HAP-1 (cell line): ENCODE results near the gene FGD1.
A peak's percentile ranks its signal among the peaks of the same experiment; 100 is the strongest.
"Not testable (repeated sequence)": the region's sequence is repeated elsewhere in the genome, so short reads cannot be mapped to it uniquely, and the experiment has no call there.

Experiments
- DNase-seq, 2 experiments: peaks; one replicate each; pipeline ENCODE4 v3.0.0-alpha.2; 2016 to 2020; ENCODE audit warnings: low spot score in 2 of 2
- H3K27me3 ChIP-seq: fragments of 250-450 bp; sonication (Bioruptor Pico); 2 replicates; pipeline ENCODE4 v1.5.1; 2020; ENCODE audit warnings: low read depth, mild to moderate bottlenecking, moderate library complexity
- H3K36me3 ChIP-seq: fragments of 250-450 bp; sonication (Bioruptor Pico); replicated peaks from 2 replicates; pipeline ENCODE4 v1.5.1; 2020; ENCODE audit warnings: mild to moderate bottlenecking
- H3K4me1 ChIP-seq: fragments of 250-450 bp; sonication (Bioruptor Pico); 2 replicates; pipeline ENCODE4 v1.5.1; 2020; ENCODE audit warnings: mild to moderate bottlenecking
- H3K4me3 ChIP-seq: fragments of 250-450 bp; sonication (Bioruptor Pico); 2 replicates; pipeline ENCODE4 v1.5.1; 2020; ENCODE audit warnings: mild to moderate bottlenecking, moderate library complexity
- H3K9me3 ChIP-seq: fragments of 250-450 bp; sonication (Bioruptor Pico); 2 replicates; pipeline ENCODE4 v1.5.1; 2020; ENCODE audit warnings: mild to moderate bottlenecking, moderate library complexity
- in situ Hi-C: fragments of 300-500 bp; cut with MboI; formaldehyde crosslinking; loops from 3 replicates; pipeline ENCODE4 v1.14.3; 2020; ENCODE audit warnings: low sequenced_read_pairs, inconsistent platforms, mixed read lengths

Gene FGD1

DNA sequence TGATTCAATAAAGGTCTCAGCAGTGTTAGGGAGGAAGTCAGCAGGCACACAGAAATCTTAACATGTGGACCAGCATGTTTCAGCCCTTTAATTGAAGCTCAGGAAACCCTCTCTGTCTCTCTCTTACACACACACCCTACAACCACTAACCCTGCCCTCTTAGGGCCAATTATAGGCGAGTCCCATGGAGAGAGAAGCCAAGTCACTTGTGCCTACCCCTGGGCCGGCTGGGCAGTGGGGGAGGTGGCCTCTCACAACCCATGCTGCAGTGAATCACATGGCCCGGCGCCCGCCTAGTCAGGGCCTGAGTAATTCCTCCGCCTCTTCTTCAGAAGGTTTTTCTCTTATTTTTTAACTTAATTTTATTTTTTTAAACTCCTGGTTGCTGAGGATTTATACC is 3.7 kb downstream of the FGD1 start:
- Histone ChIP-seq H3K4me3 (no peak overlapping the region), H3K36me3 (no peaks in the 10 kb centered on the region), H3K9me3 (peaks cover 3% of the 10 kb centered on the region; the same call in 1 of the 2 replicates), H3K4me1 (peaks cover 19% of the 10 kb centered on the region), H3K27me3 (no peaks in the 10 kb centered on the region)
- DNase-seq = no peak
- in situ Hi-C loops = loop anchor here (25.0 kb wide), 1 partner anchor 105 kb away; no protein-coding TSS in a partner anchor

DNA sequence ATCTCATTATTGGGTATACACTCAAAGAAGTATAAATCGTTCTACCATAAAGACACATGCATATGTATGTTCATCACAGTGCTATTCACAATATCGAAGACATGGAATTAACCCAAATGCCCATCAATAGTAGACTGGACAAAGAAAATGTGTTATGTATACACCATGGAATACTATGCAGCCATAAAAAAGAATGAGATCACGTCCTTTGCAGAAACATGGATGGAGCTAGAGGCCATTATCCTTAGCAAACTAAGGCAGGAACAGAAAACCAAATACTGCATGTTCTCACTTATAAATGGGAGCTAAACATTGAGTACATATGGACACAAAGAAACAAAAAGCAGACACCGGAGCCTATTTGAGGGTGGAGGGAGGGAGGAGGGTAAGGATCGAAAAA is 6.2 kb downstream of the FGD1 start:
- H3K27me3 ChIP-seq, H3K4me3 ChIP-seq, H3K36me3 ChIP-seq, DNase-seq, H3K9me3 ChIP-seq: not testable (repeated sequence)
- in situ Hi-C loops = loop anchor here (25.0 kb wide), 1 partner anchor 103 kb away; no protein-coding TSS in a partner anchor
- H3K4me1 ChIP-seq = peaks cover 12% of the 10 kb centered on the region

DNA sequence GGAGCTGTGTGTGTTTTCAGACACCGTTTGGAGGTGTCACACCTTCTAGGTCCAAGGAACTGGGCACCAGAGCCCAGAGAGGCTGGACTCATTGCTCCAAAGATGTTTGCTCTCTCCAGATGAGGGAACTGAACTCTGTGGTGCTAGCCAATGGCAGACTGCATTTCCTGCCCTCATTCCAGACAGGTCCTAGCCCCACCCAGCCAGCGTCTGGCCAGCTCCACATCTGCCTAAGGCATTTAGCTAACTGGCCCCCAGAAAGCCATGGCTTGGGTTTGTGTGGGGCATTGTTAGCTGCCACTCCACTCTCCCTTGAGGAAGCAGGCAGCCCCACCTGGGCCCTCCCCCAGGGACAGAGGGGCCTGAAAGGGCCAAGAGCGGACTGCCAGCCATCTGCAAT is 11.4 kb downstream of the FGD1 start:
- no peak overlapping the region for H3K4me3 ChIP-seq
- H3K4me1 ChIP-seq = peaks cover 4% of the 10 kb centered on the region
- H3K9me3 ChIP-seq = no peaks in the 10 kb centered on the region
- no peaks in the 10 kb centered on the region for H3K27me3 ChIP-seq
- 0 out of 2 replicates have a peak, but pooled peaks cover 2% of the 10 kb centered on the region for H3K36me3 ChIP-seq
- in situ Hi-C loops = loop anchor here (25.0 kb wide), 1 partner anchor 97 kb away; no protein-coding TSS in a partner anchor
- DNase-seq = no peak

DNA sequence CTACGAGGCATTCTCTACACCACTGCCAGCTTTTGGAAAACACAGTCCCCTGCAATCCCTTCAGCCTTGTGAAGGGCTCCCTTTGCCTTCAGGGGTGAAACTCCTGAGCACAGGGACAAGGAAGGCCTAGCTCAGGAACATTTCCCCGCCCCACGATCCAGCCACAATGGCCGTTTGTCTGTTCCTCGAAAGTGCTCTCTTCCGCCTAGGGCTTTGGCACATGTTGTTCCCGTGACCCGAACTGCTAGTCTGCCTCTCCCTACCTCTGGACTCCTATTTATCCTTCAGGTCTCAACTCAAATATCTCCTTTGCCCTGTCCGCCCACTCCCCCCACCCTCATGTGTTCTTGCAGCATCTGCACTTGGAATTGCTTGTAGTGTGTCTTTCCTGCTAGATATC is 12.1 kb downstream of the FGD1 start:
- H3K9me3 ChIP-seq = no peaks in the 10 kb centered on the region
- no peaks in the 10 kb centered on the region for H3K27me3 ChIP-seq
- H3K36me3 ChIP-seq = 0 out of 2 replicates have a peak, but pooled peaks cover 2% of the 10 kb centered on the region
- in situ Hi-C loops = loop anchor here (25.0 kb wide), 1 partner anchor 97 kb away; no protein-coding TSS in a partner anchor
- no peak overlapping the region for H3K4me3 ChIP-seq
- DNase-seq = no peak
- H3K4me1 ChIP-seq = peaks cover 4% of the 10 kb centered on the region; the same call in 1 of the 2 replicates

DNA sequence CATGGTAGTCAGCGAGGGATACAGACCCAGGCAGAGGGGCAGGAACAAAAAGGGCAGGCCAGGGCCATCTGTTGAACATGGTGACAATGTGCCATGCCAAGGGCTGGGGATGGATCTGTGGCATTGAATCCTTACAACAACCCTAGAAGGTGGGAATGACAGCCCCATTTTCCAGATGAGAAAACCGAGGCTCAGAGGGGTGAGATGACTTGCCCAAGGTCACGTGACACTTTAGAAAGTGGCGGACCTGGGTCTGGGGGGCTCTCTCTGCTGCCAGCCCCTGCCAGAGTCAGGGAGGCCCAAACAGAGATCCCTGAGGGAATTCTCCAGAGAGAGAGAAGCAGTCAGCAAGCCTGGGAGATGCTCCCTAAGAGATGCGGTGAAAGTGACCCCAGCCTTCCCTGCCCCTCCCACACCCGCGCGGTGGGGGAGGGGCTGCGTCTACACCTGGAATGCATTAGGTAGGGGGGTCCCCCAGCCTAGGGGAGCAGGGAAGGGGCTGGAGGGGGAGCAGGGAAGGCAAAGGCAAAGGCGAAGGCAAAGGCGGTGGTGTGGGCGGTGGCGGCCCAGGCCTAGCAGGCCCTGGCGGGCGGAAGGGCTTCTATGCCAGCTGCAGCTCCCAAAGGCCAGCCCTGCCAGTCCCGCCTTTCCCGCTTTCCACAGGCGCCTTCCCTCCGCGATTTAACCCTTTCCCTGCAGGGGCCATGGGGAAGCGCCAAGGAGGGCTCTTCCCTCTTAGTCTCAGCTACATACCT is 13.0 kb downstream of the FGD1 start:
- no peak for DNase-seq
- Histone ChIP-seq H3K4me3 (no peak overlapping the region), H3K27me3 (no peaks in the 10 kb centered on the region), H3K9me3 (no peaks in the 10 kb centered on the region), H3K4me1 (peaks cover 4% of the 10 kb centered on the region; the same call in 1 of the 2 replicates), H3K36me3 (0 out of 2 replicates have a peak, but pooled peaks cover 2% of the 10 kb centered on the region)
- in situ Hi-C loops = loop anchor here (25.0 kb wide), 1 partner anchor 96 kb away; no protein-coding TSS in a partner anchor

DNA sequence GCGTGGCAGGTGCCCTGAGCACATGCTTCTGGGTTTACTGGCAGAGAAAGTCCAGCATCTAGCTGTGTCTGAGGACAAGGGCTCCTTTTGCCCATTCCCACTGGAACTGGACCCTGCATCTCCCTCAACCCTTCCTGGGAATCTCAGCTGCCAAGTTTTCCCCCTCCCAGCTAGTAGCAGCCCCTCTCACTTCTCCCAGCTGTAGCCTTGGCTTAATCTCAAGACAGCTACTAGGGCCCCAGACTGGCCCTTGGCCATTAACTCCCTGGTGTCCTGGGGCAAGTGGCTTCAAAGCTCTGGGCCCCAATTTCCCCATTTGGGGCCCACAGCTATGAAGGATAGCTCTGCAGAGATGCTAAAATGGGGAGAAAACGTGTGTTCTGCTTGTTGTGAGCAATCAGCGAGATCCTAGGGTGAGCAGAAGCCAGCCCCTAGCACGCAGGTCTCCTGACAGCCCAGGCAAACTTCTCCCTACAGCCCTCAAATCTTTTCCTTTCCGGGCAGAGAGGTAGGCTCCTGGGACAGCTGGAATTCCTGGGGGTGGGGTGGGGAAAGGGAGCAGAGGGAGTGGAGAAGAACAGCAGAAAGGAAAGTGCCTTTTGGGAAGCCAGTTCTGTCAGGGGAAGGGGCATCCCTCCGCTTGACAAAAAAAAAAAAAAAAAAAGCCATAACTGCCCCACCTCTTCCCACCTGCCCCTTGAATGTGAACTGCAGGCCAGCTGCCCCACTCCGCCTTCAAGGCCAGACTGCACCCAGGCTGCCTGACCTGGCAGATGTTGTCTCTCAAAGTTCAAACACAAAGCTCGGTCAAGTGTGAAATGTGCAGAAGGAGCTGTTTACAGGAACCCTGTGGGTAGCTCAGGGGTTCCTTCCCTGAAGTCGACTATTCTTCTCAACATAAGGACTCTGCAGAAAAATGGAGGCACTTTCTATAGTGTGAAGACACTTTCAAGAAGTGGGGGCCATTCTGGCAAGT is 16.6 kb downstream of the FGD1 start:
- in situ Hi-C loops = loop anchor here (25.0 kb wide), 1 partner anchor 92 kb away; no protein-coding TSS in a partner anchor

DNA sequence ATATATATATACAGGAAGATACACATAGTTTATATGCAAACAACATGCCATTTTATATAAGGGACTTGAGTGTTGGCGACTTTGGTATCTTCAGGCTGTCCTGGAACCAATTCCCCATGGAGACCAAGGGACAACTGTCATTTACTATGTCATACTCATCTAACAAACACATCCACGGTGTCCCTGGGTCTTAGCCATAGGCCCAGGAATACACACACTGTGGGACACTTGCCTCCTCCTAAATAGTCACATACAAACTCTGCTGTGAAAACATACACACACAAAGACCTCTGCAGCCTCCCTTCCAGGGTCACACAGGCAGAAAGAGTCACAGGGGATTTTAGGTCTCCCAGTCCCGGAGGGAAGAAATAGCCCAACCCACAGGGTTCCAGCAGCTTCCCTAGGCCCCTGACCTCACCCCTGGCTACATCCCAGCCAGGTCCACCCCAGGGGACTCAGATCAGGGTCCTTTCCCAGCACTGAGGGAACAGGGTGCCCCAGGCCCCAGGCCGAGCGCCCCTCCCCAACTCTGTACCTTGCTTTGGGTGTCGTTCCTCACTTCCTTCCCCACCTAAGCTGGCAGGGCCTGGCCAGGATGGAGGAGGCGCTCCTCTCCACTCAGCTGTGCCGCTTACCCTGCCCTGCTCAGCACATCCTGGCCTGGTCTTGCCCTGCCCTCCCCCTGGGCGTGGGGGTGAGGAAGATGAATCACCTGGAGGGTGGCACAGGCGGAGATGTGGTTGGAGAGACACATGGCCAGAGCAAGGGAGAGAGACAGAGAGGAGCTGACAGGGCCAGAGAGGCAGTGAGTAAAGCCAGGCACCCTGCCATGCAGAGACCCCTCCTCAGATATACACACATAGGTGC is 21.8 kb downstream of the FGD1 start:
- H3K4me1 ChIP-seq = no peaks in the 10 kb centered on the region
- no peaks in the 10 kb centered on the region for H3K27me3 ChIP-seq
- H3K36me3 ChIP-seq = peaks cover 7% of the 10 kb centered on the region
- DNase-seq = no peak
- in situ Hi-C loops = no loop called here
- H3K4me3 ChIP-seq = no peak overlapping the region
- H3K9me3 ChIP-seq = no peaks in the 10 kb centered on the region

More for the DNA sequence above, 16.6 kb downstream of the FGD1 start:
- Histone ChIP-seq H3K27me3 (no peaks in the 10 kb centered on the region), H3K4me3 (no peak overlapping the region), H3K36me3 (0 out of 2 replicates have a peak, but pooled peaks cover 2% of the 10 kb centered on the region), H3K4me1 (peaks cover 4% of the 10 kb centered on the region; the same call in 1 of the 2 replicates), H3K9me3 (no peaks in the 10 kb centered on the region)
- DNase-seq = peak in 1 of 2 experiments; percentile 54

DNA sequence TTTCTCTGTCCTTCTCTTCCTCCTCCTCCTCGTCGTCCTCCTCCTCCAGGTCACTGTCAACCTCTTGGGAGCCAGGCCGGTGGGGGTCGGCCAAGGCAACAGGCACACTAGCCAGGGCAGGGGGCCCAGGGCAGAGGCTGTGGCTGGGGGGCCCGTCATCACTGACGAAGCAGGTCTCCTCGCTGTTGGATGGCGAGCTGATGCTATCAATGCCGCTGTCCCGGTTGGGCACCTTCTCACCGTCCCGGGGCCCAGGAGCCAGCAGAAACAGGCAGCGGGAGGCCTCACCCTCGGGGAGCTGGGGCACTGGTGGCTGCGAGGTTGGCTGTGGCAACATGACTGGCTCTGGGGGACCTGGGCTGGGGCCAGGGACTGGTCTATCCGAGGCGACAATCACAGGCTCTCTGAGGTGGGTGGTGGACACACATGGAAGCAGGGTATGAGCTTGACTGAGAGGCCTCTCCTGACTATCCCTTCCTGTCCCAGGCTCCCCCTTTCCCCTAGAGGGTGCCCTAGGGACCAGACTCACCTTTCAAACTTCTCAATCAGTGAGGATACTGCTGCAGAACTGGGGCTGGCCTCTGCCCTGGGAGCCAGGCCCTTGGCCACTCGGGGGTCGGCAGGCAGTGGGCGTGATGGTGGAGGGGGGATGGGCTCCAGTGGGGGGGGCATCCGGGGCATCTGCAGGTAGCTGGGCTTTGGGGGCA is 25.8 kb downstream of the FGD1 start:
- in situ Hi-C loops = no loop called here
- Histone ChIP-seq H3K36me3 (peaks cover 27% of the 10 kb centered on the region), H3K27me3 (no peaks in the 10 kb centered on the region)

DNA sequence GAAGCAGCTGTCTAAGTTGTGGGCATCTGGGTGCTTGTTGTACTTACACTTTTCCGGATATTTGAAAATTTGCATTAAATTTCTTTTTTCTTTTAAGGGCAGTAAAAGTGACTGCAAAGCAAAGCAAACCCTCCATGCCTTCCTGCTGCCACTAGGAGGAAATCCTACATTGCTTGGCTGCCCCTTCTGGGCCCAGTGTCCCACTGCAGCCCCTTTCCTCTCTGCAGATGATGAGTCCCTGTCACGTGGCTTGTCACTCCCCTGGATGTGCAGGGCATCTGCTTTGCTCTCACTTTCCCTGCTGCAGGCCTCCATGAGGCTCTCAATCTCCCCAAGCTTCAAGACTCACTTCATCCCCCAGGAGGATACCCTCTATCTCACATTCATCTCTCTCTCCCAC is 43.1 kb downstream of the FGD1 start:
- Histone ChIP-seq H3K4me1 (no peaks in the 10 kb centered on the region), H3K27me3 (no peaks in the 10 kb centered on the region), H3K4me3 (no peak overlapping the region), H3K9me3 (no peaks in the 10 kb centered on the region), H3K36me3 (peaks cover 53% of the 10 kb centered on the region)
- DNase-seq = peak in 1 of 2 experiments; percentile 47
- in situ Hi-C loops = no loop called here

More for the DNA sequence above, 25.8 kb downstream of the FGD1 start:
- Histone ChIP-seq H3K9me3 (no peaks in the 10 kb centered on the region), H3K4me3 (no peak overlapping the region), H3K4me1 (no peaks in the 10 kb centered on the region)
- no peak for DNase-seq

DNA sequence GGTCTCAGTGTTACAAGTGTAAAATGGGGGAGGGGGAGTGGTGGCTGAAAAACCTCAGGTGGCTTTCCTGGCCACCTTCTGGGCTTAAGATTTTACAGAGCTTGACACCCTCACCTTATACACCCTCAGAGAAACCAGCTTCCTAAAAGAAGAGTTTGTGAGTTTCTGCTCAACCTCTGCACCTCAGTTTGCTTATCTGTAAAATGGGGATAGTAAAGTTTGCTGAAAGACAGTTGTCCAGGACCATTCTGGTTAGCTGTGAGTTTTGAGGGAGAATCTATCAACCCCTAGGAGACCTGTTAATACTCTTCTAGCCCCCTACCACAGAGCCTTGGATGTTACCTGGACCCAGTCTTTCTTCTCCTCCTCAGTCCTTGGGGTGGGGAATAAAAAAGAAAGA is 46.1 kb downstream of the FGD1 start:
- no peaks in the 10 kb centered on the region for H3K27me3 ChIP-seq
- DNase-seq = no peak
- H3K4me3 ChIP-seq = no peak overlapping the region
- H3K4me1 ChIP-seq = no peaks in the 10 kb centered on the region
- peaks cover 65% of the 10 kb centered on the region for H3K36me3 ChIP-seq
- no peaks in the 10 kb centered on the region for H3K9me3 ChIP-seq
- in situ Hi-C loops = no loop called here

DNA sequence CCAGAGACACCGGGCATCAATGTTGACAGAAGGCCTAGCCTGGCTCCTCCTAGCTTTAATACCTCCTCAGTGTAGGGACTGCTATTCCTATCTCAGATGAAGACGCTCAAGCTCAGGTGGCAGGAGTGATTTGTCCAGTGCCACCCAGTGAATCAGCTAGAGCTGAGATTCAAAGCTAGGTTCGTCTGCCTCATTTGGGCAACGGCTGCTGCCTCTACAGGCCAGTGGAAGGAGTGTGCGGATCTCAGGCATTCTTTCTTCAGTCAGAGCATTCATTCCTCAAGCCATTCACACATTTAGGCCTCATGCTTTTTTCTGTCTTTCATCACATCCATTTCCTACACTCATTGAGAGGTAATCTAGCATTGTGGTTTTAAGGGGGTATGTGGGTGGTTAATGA is 48.6 kb downstream of the FGD1 start:
- H3K36me3 ChIP-seq = peaks cover 76% of the 10 kb centered on the region
- no peaks in the 10 kb centered on the region for H3K27me3 ChIP-seq
- no peaks in the 10 kb centered on the region for H3K9me3 ChIP-seq
- in situ Hi-C loops = no loop called here
- no peak overlapping the region for H3K4me3 ChIP-seq
- no peaks in the 10 kb centered on the region for H3K4me1 ChIP-seq
- DNase-seq = peak; percentile 32 to 42

DNA sequence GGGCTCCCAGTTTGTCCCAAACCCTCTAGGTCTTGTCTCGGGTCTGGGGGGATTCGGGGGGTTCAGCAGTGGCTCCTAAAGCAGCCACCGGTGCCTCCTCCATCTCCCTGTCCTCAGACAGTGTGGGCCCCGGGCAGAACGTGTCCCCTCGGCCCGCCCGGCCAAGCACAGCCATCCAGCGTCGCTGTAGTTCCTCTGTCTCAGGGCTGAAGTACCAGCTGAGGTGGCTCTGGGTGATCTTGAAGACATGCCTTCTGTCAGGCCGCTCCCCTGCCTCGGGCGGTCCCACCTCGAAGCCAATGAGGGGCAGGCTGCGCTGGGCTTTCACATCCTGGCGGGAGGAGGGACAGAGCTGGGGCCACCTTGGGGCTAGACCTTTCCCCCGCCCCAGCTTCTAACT is 50.0 kb downstream of the FGD1 start:
- Histone ChIP-seq H3K9me3 (no peaks in the 10 kb centered on the region), H3K27me3 (no peaks in the 10 kb centered on the region), H3K4me3 (no peak overlapping the region), H3K36me3 (peaks cover 82% of the 10 kb centered on the region), H3K4me1 (peaks cover 9% of the 10 kb centered on the region)
- DNase-seq = peak in 1 of 2 experiments; percentile 28
- in situ Hi-C loops = no loop called here
